Heart left ventricle (tissue), 16 donors: ENCODE measurements around the gene PPP1R9B. TPM values are rescaled to one million over a fixed set of nuclear protein-coding genes. Genes with fewer than 3 reads are reported as not detected.
A peak's percentile ranks its signal among the peaks of the same experiment; 100 is the strongest.

Experiments
- ATAC-seq, 4 donors: fragments of 200-7000 bp; cut with Tn5 transposase; one replicate each; pipeline ENCODE4 v1.9.1; 2020 to 2022; ENCODE audit warnings: moderate library complexity in 4 of 4, mild to moderate bottlenecking in 3 of 4, moderate number of reproducible peaks in 1 of 4
- DNase-seq, 5 donors: peaks; one replicate each; pipeline ENCODE4 v3.0.0-alpha.2; 2020
- H3K27ac ChIP-seq, 12 donors: fragments of 200-600 bp; sonication (generic) in 4 of 12; one replicate each; pipeline versions ENCODE4 v1.5.0 to v1.8.0; 2016 to 2022; ENCODE audit warnings: mild to moderate bottlenecking in 2 of 12
- H3K27me3 ChIP-seq, 9 donors: fragments of 200-600 bp; sonication (generic) in 2 of 9; one replicate each; pipeline versions ENCODE4 v1.5.1 to v1.8.0; 2016 to 2022; ENCODE audit warnings: mild to moderate bottlenecking in 3 of 9
- H3K36me3 ChIP-seq, 9 donors: fragments of 200-600 bp; sonication (generic) in 2 of 9; one replicate each; pipeline versions ENCODE4 v1.5.0 to v1.8.0; 2018 to 2022; ENCODE audit warnings: mild to moderate bottlenecking in 2 of 9
- H3K4me1 ChIP-seq, 12 donors: fragments of 200-600 bp; sonication (generic) in 4 of 12; one replicate each; pipeline versions ENCODE4 v1.5.0 to v1.8.0; 2016 to 2022; ENCODE audit warnings: mild to moderate bottlenecking in 3 of 12
- H3K4me3 ChIP-seq, 12 donors: fragments of 200-600 bp; sonication (generic) in 4 of 12; one replicate each; pipeline versions ENCODE4 v1.5.0 to v1.8.0; 2017 to 2022; ENCODE audit warnings: mild to moderate bottlenecking in 9 of 12, moderate library complexity in 4 of 12
- H3K9me3 ChIP-seq, 12 donors: fragments of 200-600 bp; sonication (generic) in 4 of 12; one replicate each; pipeline versions ENCODE4 v1.5.0 to v1.8.0; 2016 to 2022; ENCODE audit warnings: mild to moderate bottlenecking in 1 of 12
- POLR2A ChIP-seq, 2 donors: fragments of 450-650 bp; IDR thresholded peaks; one replicate each; pipeline ENCODE4 v1.6.1; 2017; ENCODE audit warnings: antibody characterized with exemption in 2 of 2, mild to moderate bottlenecking in 2 of 2, moderate library complexity in 2 of 2
- WGBS, 4 donors: extraction: QIAGEN DNeasy Blood & Tissue Kit in 2 of 4; methylation state at CpG; one replicate each; pipeline versions ENCODE4 v1.1.5 to v1.1.7; 2013 to 2018; 5-methylcytosine and 5-hydroxymethylcytosine counted together
- intact Hi-C, 10 donors: fragments of 100-400 bp; cut with DNase I; formaldehyde crosslinking; loops; one replicate each; pipeline versions ENCODE4 v1.11.1 to v1.14.2; 2022
- polyA plus RNA-seq, 2 donors: library from polyadenylated mRNA; stranded (reverse); fragments of 200-250 nt; gene quantifications; one replicate each; pipeline ENCODE4 v1.2.3, GENCODE V29; 2013
- total RNA-seq, 9 donors: library from RNA; depleted of rRNA in 2 of 9; stranded (reverse); fragments of >200 nt in 2 of 9; fragmentation: NEBNext Ultra II Directional in 3 of 9; extraction: Animal tissue kit (Norgen Biotek cat#: 25700) in 3 of 9; gene quantifications; one replicate each; pipeline versions ENCODE4 v1.1.0 to v1.2.4, GENCODE V29; 2016 to 2023
- TF ChIP-seq, protein P1 (sequence below), 12 donors: fragments of 200-600 bp; sonication (generic) in 4 of 12; IDR thresholded peaks; one replicate each; pipeline versions ENCODE4 v1.5.0 to v1.8.0; 2018 to 2022; ENCODE audit warnings: antibody characterized with exemption in 12 of 12, mild to moderate bottlenecking in 5 of 12
- donor health status: ischemic (EF 13 %, LVEDD 7.1; RV severe dilation, severe dysfunction).
- donor health status: healthy with polysubstance abuse.
- donor health status: DM: no; HTN: yes; CAD: no.
- donor health status: DM: no; HTN: no; CAD: no.
- donor health status: ischemic (EF 25% LVEDD 6.9; RV normal size, moderate dysfunction).
- donor health status: ischemic (EF 25% LVEDD 5.7; RV mildly dilated, moderate dysfunction).
- donor health status: healthy.
- donor health status: DM: yes; HTN: yes; CAD: no.
- donor health status: ischemic (EF 35%, LVEDD 5.7; RV mildly dilated, moderate dysfunction).
- donor health status: nonischemic (EF 11% LVEDD 7.7; RV severe dilation, severe dysfunction).
- donor health status: DM: yes; HTN: yes; CAD: no.
- donor health status: PGD.
- donor health status: ischemic (EF 29% LVEDD 5.4; RV normal size, mild dysfunction).
- donor health status: nonischemic (EF 23%, LVEDD 6.1; RV moderate dilation, normal function).

The PPP1R9B gene
- total and polyA plus RNA-seq, 11 donors: 17.0 to 55.9 (median 31.3) TPM

GRCh38 chr17:50198026-50198669, 47.7 kb upstream of the PPP1R9B start:
- H3K9me3 ChIP-seq: no peaks in the 10 kb centered on the region
- peaks cover 0 to 50% (median 16%) of the 10 kb centered on the region in 12 donors for H3K4me1 ChIP-seq
- H3K27me3 ChIP-seq: peaks cover 0 to 30% (median 14%) of the 10 kb centered on the region in 9 donors
- peak overlapping the region in 3 of 12 donors; percentile 63 to 67 (median 67) for H3K4me3 ChIP-seq
- peaks cover 0 to 66% (median 46%) of the 10 kb centered on the region in 9 donors for H3K36me3 ChIP-seq
- H3K27ac ChIP-seq: peak overlapping the region in 8 of 12 donors; percentile 11 to 95 (median 76)
- ATAC-seq (no peak), DNase-seq (peak in 4 of 5 donors; percentile 18 to 65 (median 56))
- 24 to 34% (median 29%) methylated on average over 6 to 7 of the region's 7 CpGs for WGBS, 4 donors
- TF ChIP-seq POLR2A (IDR thresholded peaks at IDR 0.05): no peak
- TF ChIP-seq, protein P1, sequence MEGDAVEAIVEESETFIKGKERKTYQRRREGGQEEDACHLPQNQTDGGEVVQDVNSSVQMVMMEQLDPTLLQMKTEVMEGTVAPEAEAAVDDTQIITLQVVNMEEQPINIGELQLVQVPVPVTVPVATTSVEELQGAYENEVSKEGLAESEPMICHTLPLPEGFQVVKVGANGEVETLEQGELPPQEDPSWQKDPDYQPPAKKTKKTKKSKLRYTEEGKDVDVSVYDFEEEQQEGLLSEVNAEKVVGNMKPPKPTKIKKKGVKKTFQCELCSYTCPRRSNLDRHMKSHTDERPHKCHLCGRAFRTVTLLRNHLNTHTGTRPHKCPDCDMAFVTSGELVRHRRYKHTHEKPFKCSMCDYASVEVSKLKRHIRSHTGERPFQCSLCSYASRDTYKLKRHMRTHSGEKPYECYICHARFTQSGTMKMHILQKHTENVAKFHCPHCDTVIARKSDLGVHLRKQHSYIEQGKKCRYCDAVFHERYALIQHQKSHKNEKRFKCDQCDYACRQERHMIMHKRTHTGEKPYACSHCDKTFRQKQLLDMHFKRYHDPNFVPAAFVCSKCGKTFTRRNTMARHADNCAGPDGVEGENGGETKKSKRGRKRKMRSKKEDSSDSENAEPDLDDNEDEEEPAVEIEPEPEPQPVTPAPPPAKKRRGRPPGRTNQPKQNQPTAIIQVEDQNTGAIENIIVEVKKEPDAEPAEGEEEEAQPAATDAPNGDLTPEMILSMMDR (IDR thresholded peaks at IDR 0.05): peak; percentile 41 to 72 (median 60)
- intact Hi-C loops: loop anchor here in 2 of 10 donors (2.0 kb wide), 1 partner anchor 29 kb away; no protein-coding TSS in a partner anchor

- no peak for ATAC-seq
- H3K4me3 ChIP-seq: no peak overlapping the region
- intact Hi-C loops: no loop called here
- H3K36me3 ChIP-seq: peaks cover 0 to 79% (median 59%) of the 10 kb centered on the region in 9 donors
- H3K27ac ChIP-seq: peak overlapping the region in 5 of 12 donors; percentile 11 to 95 (median 46)
- peaks cover 0 to 20% (median 10%) of the 10 kb centered on the region in 9 donors for H3K27me3 ChIP-seq
- WGBS, 4 donors: 66 to 79% (median 69%) methylated on average over 6 of the region's 6 CpGs
- TF ChIP-seq, protein P1 (IDR thresholded peaks at IDR 0.05): no peak
- no peak for TF ChIP-seq POLR2A (IDR thresholded peaks at IDR 0.05)
- no peak for DNase-seq
- H3K4me1 ChIP-seq: peaks cover 0 to 48% (median 16%) of the 10 kb centered on the region in 12 donors
- no peaks in the 10 kb centered on the region for H3K9me3 ChIP-seq
These were observed 46.3 kb upstream of the PPP1R9B start for GRCh38 chr17:50196826-50197225.

GRCh38 chr17:50196036-50196435, 45.6 kb upstream of the PPP1R9B start:
- WGBS, 4 donors: 72 to 81% (median 76%) methylated on average over 5 of the region's 5 CpGs
- intact Hi-C loops: no loop called here
- Histone ChIP-seq H3K27me3 (peaks cover 0 to 12% (median 2%) of the 10 kb centered on the region in 9 donors), H3K9me3 (no peaks in the 10 kb centered on the region), H3K4me1 (peaks cover 0 to 48% (median 16%) of the 10 kb centered on the region in 12 donors), H3K36me3 (peaks cover 0 to 87% (median 67%) of the 10 kb centered on the region in 9 donors), H3K27ac (peak overlapping the region in 4 of 12 donors; percentile 34 to 95 (median 68)), H3K4me3 (no peak overlapping the region)
- no peak for DNase-seq
- TF ChIP-seq, protein P1 (IDR thresholded peaks at IDR 0.05): no peak
- TF ChIP-seq POLR2A (IDR thresholded peaks at IDR 0.05): no peak
- ATAC-seq: no peak
